ENCODE measurements around the gene EWSR1.
"Not testable (repeated sequence)": the region's sequence is repeated elsewhere in the genome, so short reads cannot be mapped to it uniquely, and the experiment has no call there.

The EWSR1 gene

DNA sequence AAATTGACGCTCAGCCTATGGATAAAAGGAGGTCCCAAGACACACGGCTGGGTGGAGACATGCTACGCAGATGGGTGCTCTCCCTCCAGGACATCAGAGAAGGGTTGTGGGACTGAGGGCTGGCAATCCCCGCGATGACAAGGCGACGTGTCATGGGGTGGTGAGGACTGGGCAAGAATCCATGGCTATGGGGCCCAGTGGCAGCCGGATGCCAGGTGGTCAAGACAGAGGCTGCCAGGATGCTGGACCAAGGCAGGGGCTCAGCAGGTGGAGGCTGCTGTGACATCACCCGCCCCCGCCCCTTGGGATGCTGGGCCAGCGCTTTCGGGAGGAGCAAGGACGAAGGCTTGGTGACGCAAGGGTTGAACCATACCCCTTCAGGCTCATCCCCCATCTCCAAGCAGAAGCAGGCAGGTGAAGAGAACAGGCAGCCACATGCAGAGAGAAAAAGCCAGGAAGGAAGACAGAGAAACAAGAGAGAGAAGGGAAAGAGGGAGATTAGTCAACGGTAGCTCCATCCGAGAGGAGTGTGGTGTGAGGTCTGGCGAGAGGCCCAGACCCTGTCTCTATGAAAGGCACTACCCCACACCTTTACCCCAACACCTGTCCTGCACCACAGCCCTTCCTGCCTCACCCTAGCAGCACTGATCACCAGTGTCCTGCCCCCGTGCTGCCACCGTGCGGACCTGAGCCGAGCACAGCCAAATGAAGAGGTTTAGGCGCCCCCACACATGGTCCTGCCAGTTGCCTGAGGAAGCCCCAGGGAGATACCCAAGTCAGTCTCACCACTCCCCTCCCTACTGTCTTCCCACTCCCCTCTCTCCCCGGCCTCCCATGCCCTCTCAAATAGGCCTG lies 71.5 kb downstream of the EWSR1 start:
- no peak for FAIRE-seq

DNA sequence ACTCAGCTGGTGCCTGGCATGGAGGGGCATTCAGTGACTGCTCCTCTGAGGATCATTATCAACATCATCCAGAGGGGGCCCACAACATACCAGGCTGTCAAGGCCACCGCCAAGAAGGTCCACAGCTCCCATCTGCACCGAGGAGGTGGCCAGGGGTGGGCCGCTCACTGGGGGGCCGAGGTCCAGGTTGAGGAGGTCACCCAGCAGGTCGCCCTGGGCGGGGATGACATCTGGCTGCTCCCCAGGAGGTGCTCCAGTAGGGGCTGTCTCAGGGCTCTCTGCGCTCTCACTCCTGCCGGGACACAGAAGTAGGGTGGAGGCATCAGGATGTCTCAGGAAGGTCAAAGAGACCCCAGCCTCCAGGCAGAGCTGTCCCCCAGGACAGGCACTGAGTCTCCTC lies 72.5 kb downstream of the EWSR1 start:
- FAIRE-seq = no peak

DNA sequence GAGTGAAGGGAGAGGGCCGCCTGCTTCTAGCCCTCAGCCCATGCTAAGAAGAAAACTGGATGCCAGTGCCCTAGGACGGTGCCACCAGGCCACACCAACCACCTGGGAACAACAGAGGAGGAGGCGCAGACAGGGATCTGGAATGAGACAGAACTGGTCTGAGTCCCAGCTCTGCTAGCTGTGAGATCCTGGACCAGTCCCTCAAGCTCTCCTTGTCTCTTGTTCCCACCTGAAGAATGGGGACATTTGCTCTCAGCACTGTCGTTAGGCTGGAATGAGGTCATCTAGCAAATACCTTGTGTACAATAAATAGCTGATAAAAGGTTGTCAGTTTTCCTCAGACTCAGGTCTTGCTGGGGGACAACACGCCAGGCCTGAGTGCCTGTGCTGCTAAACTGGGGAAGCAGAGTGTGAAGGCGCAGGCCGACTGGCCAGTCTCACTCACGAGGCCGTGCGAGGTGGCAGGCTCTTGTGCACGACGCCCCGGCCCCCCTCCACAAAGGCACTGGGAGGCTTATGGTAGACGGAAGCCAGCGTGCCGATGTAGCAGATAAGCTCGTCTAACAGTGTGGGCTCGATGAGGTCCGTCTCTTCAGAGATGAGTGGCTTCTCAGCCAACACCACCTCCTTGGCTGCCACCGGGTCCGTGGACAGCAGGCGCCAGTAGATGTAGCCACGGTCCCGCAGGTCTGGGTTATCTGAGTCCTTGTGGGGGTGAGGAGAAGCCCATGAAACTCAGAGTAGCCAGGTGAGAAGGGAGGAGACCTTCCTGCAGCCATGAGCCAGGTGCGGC lies 73.2 kb downstream of the EWSR1 start:
- no peak for FAIRE-seq

DNA sequence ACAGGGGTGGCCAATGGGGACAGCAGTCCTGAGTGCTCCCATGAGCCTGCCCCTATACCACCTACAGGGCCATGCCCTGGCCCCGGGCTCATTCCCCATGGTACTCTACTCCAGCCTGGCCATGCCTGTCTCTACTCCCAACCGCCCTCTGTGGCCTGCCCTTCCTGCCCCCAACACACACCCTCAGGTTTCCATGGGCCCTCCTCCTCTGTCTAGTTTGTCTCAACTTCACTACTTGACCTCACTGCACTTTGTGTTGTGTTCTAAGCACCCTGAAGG lies 73.7 kb downstream of the EWSR1 start:
- FAIRE-seq = no peak

- no peak for FAIRE-seq
Measured at GRCh38 chr22:29342177-29342576, 74.1 kb downstream of the EWSR1 start.

DNA sequence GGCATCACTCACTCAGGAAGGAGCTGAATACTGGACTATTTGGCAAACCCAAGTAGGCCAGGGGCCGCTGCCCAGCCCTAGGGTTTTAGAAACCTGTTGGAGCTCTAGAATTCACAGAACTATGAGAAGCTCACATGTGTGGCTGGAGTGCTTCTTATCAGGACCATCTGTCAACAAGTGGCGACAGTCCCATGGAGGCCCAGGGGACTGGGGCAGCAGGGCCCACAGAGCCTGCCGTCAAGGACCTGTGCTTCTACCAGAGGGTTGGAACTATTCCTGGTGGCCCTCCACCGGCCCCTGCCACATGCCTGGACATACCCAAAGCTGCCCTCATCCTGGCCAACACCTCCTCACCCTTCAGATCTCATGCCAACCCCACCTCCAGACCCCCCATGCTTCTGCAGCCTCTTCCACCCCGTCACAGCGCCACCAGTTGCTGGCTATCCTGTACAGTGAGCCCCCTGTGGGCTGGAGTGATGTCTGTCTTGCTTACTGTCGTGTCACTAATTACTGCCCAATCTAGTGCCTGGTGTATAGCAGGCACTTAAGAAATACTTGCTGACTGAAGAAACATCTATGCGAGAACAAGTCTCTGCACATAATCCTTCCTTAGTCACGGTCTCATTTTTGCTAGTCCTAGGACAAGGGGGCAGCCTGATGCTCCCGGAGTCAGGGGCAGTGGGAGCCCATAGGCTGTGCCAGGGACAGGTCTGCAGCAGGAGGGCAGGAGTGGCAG lies 74.7 kb downstream of the EWSR1 start:
- no peak for FAIRE-seq

DNA sequence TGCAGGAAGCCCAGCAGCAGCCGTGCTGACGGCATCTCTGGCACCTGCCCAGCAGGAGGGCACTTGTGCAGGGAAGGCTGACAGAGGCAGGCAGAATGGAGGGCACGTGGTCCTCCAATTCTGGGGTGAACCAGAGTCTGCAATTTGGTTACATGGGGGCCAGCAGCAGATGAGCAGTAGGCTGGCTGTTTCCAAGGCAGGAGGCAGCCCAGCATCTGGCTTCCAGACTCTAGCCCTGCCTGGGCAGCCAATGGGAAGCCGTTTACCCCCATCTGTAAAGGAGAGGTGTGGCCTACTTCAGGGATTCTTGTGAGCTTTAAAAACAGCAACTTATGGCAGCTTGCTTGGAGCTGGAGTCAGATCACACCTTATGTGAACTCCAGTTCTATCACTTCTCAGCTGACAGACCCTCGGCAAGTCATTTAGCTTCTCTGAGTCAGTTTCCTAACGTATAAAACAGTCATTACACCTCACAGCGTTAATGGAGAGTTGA lies 75.3 kb downstream of the EWSR1 start:
- FAIRE-seq = peak; percentile 51

DNA sequence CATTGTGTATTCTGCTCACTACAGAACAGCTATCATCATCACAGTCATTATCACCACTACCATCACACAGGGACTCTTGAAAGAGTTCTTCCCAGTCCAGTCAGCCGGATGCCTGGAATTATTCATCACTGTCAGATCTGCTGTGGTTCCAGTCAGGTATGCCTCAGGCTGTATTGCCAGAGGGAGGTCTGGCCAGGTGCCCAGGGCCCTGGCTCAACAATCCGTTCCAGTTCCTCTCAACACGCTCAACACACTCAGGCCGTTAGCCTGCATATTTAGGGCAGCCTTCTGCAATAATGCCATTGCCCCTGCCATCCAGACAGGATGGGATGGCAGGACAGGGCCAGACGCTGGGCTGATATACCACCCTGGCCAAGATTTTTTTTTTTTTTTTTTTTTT lies 76.1 kb downstream of the EWSR1 start:
- FAIRE-seq = no peak

DNA sequence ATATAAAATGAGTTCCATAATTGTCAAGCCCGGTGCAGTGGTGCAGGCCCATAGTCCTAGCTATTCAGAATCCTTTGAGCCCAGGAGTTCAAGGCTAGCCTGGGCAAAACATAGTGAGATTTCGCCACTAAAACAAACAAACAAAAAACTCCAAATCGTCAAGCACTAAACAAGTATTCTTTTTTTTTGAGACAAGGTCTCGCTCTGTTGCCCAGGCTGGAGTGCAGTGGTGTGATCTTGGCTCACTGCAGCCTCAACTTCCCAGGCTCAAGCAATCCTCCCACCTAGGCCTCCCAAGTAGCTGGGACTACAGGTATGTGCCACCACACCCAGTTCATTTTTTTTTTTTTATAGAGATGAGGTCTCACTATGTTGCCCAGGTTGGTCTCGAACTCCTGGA lies 76.8 kb downstream of the EWSR1 start:
- not testable (repeated sequence) for FAIRE-seq

DNA sequence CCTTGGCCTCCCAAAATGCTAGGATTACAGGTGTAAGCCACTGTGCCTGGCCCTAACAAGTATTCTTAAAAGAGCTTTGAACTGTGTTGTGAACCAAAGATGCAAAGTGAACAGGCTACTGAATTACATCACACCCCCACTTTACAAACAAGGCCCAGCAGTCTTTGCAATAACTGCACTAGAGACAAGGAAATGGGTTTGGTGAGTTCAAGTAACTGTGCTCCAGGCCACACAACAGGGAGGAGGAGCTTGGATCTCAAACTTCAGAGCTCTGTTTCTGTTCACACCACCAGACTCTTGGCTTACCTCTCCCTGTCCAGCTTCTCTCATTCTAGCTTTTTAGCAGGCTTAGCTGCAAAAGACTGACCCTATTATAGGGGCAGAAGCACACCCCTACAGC lies 77.9 kb downstream of the EWSR1 start:
- no peak for FAIRE-seq

DNA sequence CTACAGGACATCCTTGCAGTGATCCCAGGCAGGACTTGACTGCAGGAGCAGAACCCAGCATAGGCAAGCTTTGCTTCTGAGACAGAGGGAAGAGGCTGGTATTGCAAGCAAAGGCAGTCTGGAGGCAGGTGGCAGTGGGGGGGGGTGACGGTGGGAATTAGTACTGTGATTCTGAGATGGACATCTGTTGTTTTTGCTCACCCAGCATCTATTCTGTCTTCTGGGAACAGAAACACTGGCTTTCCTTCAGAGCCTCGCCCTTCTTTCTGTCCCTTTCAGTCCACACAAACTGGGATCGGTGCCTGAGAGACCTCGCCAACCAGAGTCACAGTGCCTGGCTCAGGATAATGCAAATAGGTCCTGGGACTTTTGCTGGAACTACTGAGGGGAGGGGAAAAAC lies 78.6 kb downstream of the EWSR1 start:
- FAIRE-seq = no peak

DNA sequence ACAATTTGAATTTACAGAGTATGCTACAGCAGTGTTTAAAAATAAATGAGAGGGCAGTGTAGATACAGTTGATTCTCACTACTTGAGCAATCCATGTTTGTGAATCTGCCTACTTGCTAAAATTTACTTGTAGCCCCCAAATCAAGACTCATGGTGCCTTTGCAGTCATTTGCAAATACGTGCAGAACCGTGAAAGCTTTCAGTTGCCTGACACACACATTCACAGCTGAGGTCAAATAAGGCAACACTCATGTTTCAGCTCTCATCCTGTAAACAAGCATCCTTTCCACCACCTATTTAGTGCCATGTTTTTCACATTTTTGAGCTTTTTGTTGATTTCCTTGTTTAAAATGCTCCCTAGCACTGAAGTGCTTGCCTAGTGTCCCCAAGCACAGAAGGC lies 80.0 kb downstream of the EWSR1 start:
- no peak for FAIRE-seq

GRCh38 chr22:29348956-29349355 lies 80.9 kb downstream of the EWSR1 start:
- no peak for FAIRE-seq
